MM.1S (cell line): ENCODE measurements around the gene HIBCH.
"Not testable (repeated sequence)": the region's sequence is repeated elsewhere in the genome, so short reads cannot be mapped to it uniquely, and the experiment has no call there.

Experiments
- DNase-seq: peaks from one replicate; pipeline ENCODE4 v3.0.0-alpha.2; 2015
- H2AFZ ChIP-seq: fragments of 300-600 bp; sonication (generic); 2 replicates; pipeline ENCODE4 v1.6.0; 2016; ENCODE audit warnings: antibody characterized with exemption, low read length
- H3F3A ChIP-seq: fragments of 300-600 bp; sonication (generic); 2 replicates; pipeline ENCODE4 v1.6.1; 2016; ENCODE audit warnings: mild to moderate bottlenecking, antibody characterized with exemption, low read length, moderate library complexity, mixed read lengths; ENCODE audit not compliant: insufficient read depth
- H3K27ac ChIP-seq: fragments of 300-600 bp; sonication (generic); 2 replicates; pipeline ENCODE4 v1.5.1; 2016; ENCODE audit warnings: mild to moderate bottlenecking, low read length
- H3K27me3 ChIP-seq: fragments of 300-600 bp; sonication (generic); replicated peaks from 2 replicates; pipeline ENCODE4 v1.6.0; 2016; ENCODE audit warnings: low read length; ENCODE audit not compliant: insufficient read depth
- H3K36me3 ChIP-seq: fragments of 300-600 bp; sonication (generic); replicated peaks from 2 replicates; pipeline ENCODE4 v1.6.1; 2016; ENCODE audit warnings: mild to moderate bottlenecking, low read length, mixed read lengths; ENCODE audit not compliant: insufficient read depth
- H3K4me1 ChIP-seq: fragments of 300-600 bp; sonication (generic); 2 replicates; pipeline ENCODE4 v1.6.1; 2016; ENCODE audit warnings: low read length, mixed read lengths
- H3K4me2 ChIP-seq: fragments of 300-600 bp; sonication (generic); 2 replicates; pipeline ENCODE4 v1.6.0; 2016; ENCODE audit warnings: low read depth, low read length
- H3K4me3 ChIP-seq: fragments of 300-600 bp; sonication (generic); 2 replicates; pipeline ENCODE4 v1.5.1; 2016; ENCODE audit warnings: low read length, mixed read lengths
- H3K79me2 ChIP-seq: fragments of 300-600 bp; sonication (generic); 2 replicates; pipeline ENCODE4 v1.6.1; 2016; ENCODE audit warnings: mixed run types, low read length, mixed read lengths
- H3K9ac ChIP-seq: fragments of 300-600 bp; sonication (generic); 2 replicates; pipeline ENCODE4 v1.6.1; 2016; ENCODE audit warnings: low read length, mixed read lengths
- H3K9me2 ChIP-seq: fragments of 300-600 bp; sonication (generic); replicated peaks from 2 replicates; pipeline ENCODE4 v1.6.1; 2016; ENCODE audit warnings: mild to moderate bottlenecking, low read length, mixed read lengths; ENCODE audit not compliant: insufficient read depth
- H3K9me3 ChIP-seq: fragments of 300-600 bp; sonication (generic); replicated peaks from 2 replicates; pipeline ENCODE4 v1.6.1; 2016; ENCODE audit warnings: mild to moderate bottlenecking, low read length, mixed read lengths; ENCODE audit not compliant: insufficient read depth
- H4K20me1 ChIP-seq: fragments of 300-600 bp; sonication (generic); 2 replicates; pipeline ENCODE4 v1.6.1; 2016; ENCODE audit warnings: mild to moderate bottlenecking, low read length, moderate library complexity, mixed read lengths; ENCODE audit not compliant: insufficient read depth
- EZH2 ChIP-seq: fragments of 300-600 bp; sonication (generic); optimal IDR thresholded peaks from 2 replicates; pipeline ENCODE3; 2017; ENCODE audit warnings: low read depth, mild to moderate bottlenecking, antibody characterized with exemption, low read length, mixed read lengths
- EZH2phosphoT487 ChIP-seq: fragments of 300-600 bp; sonication (generic); IDR thresholded peaks from 2 replicates; pipeline ENCODE4 v1.6.1; 2018; ENCODE audit warnings: antibody characterized with exemption, low read length
- TF ChIP-seq, protein P1 (sequence below): fragments of 300-600 bp; sonication (generic); IDR thresholded peaks from 2 replicates; pipeline ENCODE4 v1.5.1; 2016; ENCODE audit warnings: antibody characterized with exemption, low read length, mixed read lengths

The HIBCH gene

DNA sequence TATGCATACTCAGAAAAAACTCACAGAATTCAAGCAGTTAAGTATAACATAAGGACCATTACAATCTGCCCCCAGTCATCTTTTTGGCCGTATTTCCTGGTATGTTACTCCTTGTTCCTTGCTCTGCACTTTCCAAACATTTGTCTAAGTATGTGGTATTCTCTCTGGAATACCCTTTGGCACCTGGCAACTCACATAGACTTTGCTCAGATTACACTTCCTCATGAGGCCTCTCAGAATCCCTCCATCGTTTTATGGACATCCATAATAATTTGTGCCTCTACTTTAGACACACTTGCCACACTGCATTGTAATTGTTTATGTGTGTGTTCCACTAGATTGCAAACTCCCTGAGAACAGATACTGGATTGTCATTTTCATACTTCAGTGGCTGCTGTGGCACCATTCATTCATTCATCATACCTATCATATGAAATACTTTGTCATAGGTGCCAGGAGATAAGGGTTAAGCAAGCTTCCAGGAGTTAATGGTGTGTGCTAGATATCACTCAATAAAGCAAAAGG lies 84.0 kb downstream of the HIBCH start:
- no peak overlapping the region for H3K9ac ChIP-seq
- no peaks in the 10 kb centered on the region for H4K20me1 ChIP-seq
- H3K36me3 ChIP-seq: no peaks in the 10 kb centered on the region
- H3K27ac ChIP-seq: no peak overlapping the region
- TF ChIP-seq EZH2phosphoT487 (no peak), EZH2 (no peak)
- TF ChIP-seq, protein P1, sequence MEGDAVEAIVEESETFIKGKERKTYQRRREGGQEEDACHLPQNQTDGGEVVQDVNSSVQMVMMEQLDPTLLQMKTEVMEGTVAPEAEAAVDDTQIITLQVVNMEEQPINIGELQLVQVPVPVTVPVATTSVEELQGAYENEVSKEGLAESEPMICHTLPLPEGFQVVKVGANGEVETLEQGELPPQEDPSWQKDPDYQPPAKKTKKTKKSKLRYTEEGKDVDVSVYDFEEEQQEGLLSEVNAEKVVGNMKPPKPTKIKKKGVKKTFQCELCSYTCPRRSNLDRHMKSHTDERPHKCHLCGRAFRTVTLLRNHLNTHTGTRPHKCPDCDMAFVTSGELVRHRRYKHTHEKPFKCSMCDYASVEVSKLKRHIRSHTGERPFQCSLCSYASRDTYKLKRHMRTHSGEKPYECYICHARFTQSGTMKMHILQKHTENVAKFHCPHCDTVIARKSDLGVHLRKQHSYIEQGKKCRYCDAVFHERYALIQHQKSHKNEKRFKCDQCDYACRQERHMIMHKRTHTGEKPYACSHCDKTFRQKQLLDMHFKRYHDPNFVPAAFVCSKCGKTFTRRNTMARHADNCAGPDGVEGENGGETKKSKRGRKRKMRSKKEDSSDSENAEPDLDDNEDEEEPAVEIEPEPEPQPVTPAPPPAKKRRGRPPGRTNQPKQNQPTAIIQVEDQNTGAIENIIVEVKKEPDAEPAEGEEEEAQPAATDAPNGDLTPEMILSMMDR: no peak
- no peak for DNase-seq
- H2AFZ ChIP-seq: no peak overlapping the region
- no peaks in the 10 kb centered on the region for H3K9me3 ChIP-seq
- H3K9me2 ChIP-seq: no peaks in the 10 kb centered on the region
- H3K4me3 ChIP-seq: no peak overlapping the region
- no peaks in the 10 kb centered on the region for H3F3A ChIP-seq
- H3K4me1 ChIP-seq: no peaks in the 10 kb centered on the region
- no peaks in the 10 kb centered on the region for H3K79me2 ChIP-seq
- H3K27me3 ChIP-seq: no peaks in the 10 kb centered on the region
- H3K4me2 ChIP-seq: no peak overlapping the region

DNA sequence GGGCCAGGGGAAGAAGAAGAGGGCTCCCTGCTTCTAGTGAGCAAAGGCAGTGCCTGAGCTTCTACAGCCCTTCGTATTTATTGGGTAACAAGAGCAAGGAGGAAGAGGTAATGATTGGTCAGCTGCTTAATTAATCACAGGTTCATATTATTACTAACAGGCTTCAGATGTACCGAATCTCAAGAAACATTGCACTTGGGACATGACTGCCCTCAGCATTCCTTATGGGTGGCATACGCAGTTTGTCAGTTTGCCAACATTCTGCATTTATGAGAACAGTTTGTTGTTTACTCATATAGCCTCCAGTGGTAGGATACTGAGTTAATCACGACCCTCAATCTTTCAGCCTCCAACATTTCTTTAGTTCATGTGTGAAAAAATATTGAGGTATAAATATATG lies 84.5 kb downstream of the HIBCH start:
- DNase-seq: no peak
- TF ChIP-seq EZH2 (no peak), EZH2phosphoT487 (no peak)
- TF ChIP-seq, protein P1: no peak
- H3K9me3 ChIP-seq: no peaks in the 10 kb centered on the region

DNA sequence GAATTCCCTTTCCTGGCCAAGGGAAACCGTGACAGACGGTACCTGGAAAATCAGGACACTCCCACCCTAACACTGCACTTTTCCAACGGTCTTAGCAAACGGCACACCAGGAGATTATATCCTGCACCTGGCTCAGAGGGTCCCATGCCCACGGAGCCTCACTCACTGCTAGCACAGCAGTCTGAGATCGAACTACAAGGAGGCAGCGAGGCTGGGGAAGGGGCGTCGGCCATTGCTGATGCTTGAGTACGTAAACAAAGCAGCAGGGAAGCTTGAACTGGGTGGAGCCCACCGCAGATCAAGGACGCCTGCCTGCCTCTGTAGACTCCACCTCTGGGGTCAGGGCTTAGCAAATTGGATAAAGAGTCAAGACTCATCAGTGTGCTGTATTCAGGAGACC lies 95.6 kb downstream of the HIBCH start:
- not testable (repeated sequence) for DNase-seq, H3K4me2 ChIP-seq, H3K9me2 ChIP-seq, H2AFZ ChIP-seq, H3K27me3 ChIP-seq, H3K4me1 ChIP-seq, H3K4me3 ChIP-seq, H3K79me2 ChIP-seq, H4K20me1 ChIP-seq, H3K36me3 ChIP-seq, H3K9ac ChIP-seq, H3K9me3 ChIP-seq, H3K27ac ChIP-seq, H3F3A ChIP-seq

More for the DNA sequence above, 84.5 kb downstream of the HIBCH start:
- Histone ChIP-seq H2AFZ (no peak overlapping the region), H3K9me2 (no peaks in the 10 kb centered on the region), H3K4me1 (no peaks in the 10 kb centered on the region), H3F3A (no peaks in the 10 kb centered on the region), H3K79me2 (no peaks in the 10 kb centered on the region), H3K27me3 (no peaks in the 10 kb centered on the region), H4K20me1 (no peaks in the 10 kb centered on the region), H3K27ac (no peak overlapping the region), H3K4me3 (no peak overlapping the region), H3K36me3 (no peaks in the 10 kb centered on the region), H3K9ac (no peak overlapping the region), H3K4me2 (no peak overlapping the region)

DNA sequence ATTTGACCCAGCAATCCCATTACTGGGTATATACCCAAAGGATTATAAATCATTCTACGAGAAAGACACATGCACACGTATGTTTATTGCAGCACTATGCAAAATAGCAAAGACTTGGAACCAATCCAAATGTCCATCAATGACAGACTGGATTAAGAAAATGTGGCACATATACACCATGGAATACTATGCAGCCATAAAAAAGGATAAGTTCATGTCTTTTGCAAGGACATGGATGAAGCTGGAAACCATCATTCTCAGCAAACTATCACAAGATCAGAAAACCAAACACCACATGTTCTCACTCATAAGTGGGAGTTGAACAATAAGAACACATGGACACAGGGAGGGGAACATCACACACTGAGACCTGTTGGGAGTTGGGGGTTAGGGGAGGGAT lies 96.9 kb downstream of the HIBCH start:
- not testable (repeated sequence) for H3K27ac ChIP-seq, H3K4me1 ChIP-seq, H3K9me3 ChIP-seq, H3K27me3 ChIP-seq, H4K20me1 ChIP-seq, H3K4me3 ChIP-seq, H3K79me2 ChIP-seq, DNase-seq, H3K36me3 ChIP-seq, H3F3A ChIP-seq, H3K9me2 ChIP-seq, H2AFZ ChIP-seq, H3K4me2 ChIP-seq, H3K9ac ChIP-seq
